CD1c-positive myeloid dendritic cell (primary cell): Measurements from ENCODE around the gene FANCL.
"Not testable (repeated sequence)": the region's sequence is repeated elsewhere in the genome, so short reads cannot be mapped to it uniquely, and the experiment has no call there.

Source experiments
- DNase-seq: peaks from one replicate; pipeline ENCODE4 v3.0.0-alpha.2; 2016; ENCODE audit errors: extremely low spot score

The FANCL gene

GRCh38 chr2:58145769-58146168 lies 95.4 kb downstream of the FANCL start:
- DNase-seq: not testable (repeated sequence)

GRCh38 chr2:58140508-58141072 lies 100.5 kb downstream of the FANCL start:
- no peak for DNase-seq

GRCh38 chr2:58138396-58139030 lies 102.6 kb downstream of the FANCL start:
- DNase-seq: no peak

- DNase-seq: no peak
Observed at GRCh38 chr2:58137856-58138255, 103.3 kb downstream of the FANCL start.

GRCh38 chr2:58137221-58137620 lies 103.9 kb downstream of the FANCL start:
- peak; percentile 13 for DNase-seq

- DNase-seq: no peak
Observed at GRCh38 chr2:58135861-58136260, 105.3 kb downstream of the FANCL start.

- DNase-seq: no peak
Observed at GRCh38 chr2:58133395-58133794, 107.7 kb downstream of the FANCL start.

- no peak for DNase-seq
Observed at GRCh38 chr2:58131191-58132011, 109.7 kb downstream of the FANCL start.

- DNase-seq: no peak
Observed at GRCh38 chr2:58130238-58130637, 110.9 kb downstream of the FANCL start.

- no peak for DNase-seq
Observed at GRCh38 chr2:58127111-58127510, 114.0 kb downstream of the FANCL start.

GRCh38 chr2:58122540-58122939 lies 118.6 kb downstream of the FANCL start:
- DNase-seq: no peak

- DNase-seq: no peak
Observed at GRCh38 chr2:58122040-58122439, 119.1 kb downstream of the FANCL start.

GRCh38 chr2:58120626-58121229 lies 120.4 kb downstream of the FANCL start:
- DNase-seq: no peak

- DNase-seq: not testable (repeated sequence)
Observed at GRCh38 chr2:58113563-58113962, 127.6 kb downstream of the FANCL start.

GRCh38 chr2:58110765-58111164 lies 130.4 kb downstream of the FANCL start:
- no peak for DNase-seq

- no peak for DNase-seq
Observed at GRCh38 chr2:58109481-58109880, 131.6 kb downstream of the FANCL start.
